PC-9 (cell line): ENCODE data around the gene GNAQ.

Experiments used
- EZH2 ChIP-seq: fragments of 200-600 bp; sonication (generic); IDR thresholded peaks from 2 replicates; pipeline ENCODE4 v1.8.0; 2017; ENCODE audit warnings: antibody characterized with exemption, low read depth
- TF ChIP-seq, protein P1 (sequence below): fragments of 200-600 bp; sonication (generic); conservative IDR thresholded peaks from 2 replicates; pipeline ENCODE4 v1.6.1; 2017; ENCODE audit warnings: mixed run types, antibody characterized with exemption, mild to moderate bottlenecking, moderate library complexity

GRCh38 chr9:77965445-77966123, 66.0 kb downstream of the GNAQ start:
- TF ChIP-seq, protein P1, sequence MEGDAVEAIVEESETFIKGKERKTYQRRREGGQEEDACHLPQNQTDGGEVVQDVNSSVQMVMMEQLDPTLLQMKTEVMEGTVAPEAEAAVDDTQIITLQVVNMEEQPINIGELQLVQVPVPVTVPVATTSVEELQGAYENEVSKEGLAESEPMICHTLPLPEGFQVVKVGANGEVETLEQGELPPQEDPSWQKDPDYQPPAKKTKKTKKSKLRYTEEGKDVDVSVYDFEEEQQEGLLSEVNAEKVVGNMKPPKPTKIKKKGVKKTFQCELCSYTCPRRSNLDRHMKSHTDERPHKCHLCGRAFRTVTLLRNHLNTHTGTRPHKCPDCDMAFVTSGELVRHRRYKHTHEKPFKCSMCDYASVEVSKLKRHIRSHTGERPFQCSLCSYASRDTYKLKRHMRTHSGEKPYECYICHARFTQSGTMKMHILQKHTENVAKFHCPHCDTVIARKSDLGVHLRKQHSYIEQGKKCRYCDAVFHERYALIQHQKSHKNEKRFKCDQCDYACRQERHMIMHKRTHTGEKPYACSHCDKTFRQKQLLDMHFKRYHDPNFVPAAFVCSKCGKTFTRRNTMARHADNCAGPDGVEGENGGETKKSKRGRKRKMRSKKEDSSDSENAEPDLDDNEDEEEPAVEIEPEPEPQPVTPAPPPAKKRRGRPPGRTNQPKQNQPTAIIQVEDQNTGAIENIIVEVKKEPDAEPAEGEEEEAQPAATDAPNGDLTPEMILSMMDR: no peak
- TF ChIP-seq EZH2: no peak
